HG03139 (cell line): ENCODE results near the gene NDUFB8.
"Not testable (repeated sequence)": the region's sequence is repeated elsewhere in the genome, so short reads cannot be mapped to it uniquely, and the experiment has no call there.

Experiments used
- ATAC-seq: cut with Tn5 transposase; IDR thresholded peaks from one replicate; pipeline ENCODE4 v1.9.1; 2021; ENCODE audit not compliant: unreplicated experiment

The NDUFB8 gene

GRCh38 chr10:100529475-100530298, at the start of gene NDUFB8:
NDUFB8 (minus strand) TSS chr10:100529871; CDS start chr10:100529851, 20 bp downstream.
- ATAC-seq = no peak

- no peak for ATAC-seq
These were observed 46.6 kb upstream of the NDUFB8 start for GRCh38 chr10:100576282-100576635.

GRCh38 chr10:100575585-100576281, 46.1 kb upstream of the NDUFB8 start:
- ATAC-seq = no peak

GRCh38 chr10:100575146-100575545, 45.5 kb upstream of the NDUFB8 start:
- not testable (repeated sequence) for ATAC-seq

GRCh38 chr10:100571084-100571856, 41.6 kb upstream of the NDUFB8 start:
- no peak for ATAC-seq

- no peak for ATAC-seq
These were observed 40.8 kb upstream of the NDUFB8 start for GRCh38 chr10:100570506-100570905.

GRCh38 chr10:100569687-100570481, 40.2 kb upstream of the NDUFB8 start:
- no peak for ATAC-seq

GRCh38 chr10:100568912-100569311, 39.2 kb upstream of the NDUFB8 start:
- no peak for ATAC-seq

- no peak for ATAC-seq
These were observed 38.2 kb upstream of the NDUFB8 start for GRCh38 chr10:100567826-100568225.

- ATAC-seq = no peak
These were observed 37.6 kb upstream of the NDUFB8 start for GRCh38 chr10:100567249-100567648.

- ATAC-seq = no peak
These were observed 36.9 kb upstream of the NDUFB8 start for GRCh38 chr10:100566561-100566960.

- no peak for ATAC-seq
These were observed 35.7 kb upstream of the NDUFB8 start for GRCh38 chr10:100565206-100565985.

GRCh38 chr10:100562008-100562672, 32.5 kb upstream of the NDUFB8 start:
- no peak for ATAC-seq

- ATAC-seq = no peak
These were observed 31.3 kb upstream of the NDUFB8 start for GRCh38 chr10:100561005-100561404.

GRCh38 chr10:100560248-100560647, 30.6 kb upstream of the NDUFB8 start:
- no peak for ATAC-seq

- no peak for ATAC-seq
These were observed 25.2 kb upstream of the NDUFB8 start for GRCh38 chr10:100554902-100555301.

- ATAC-seq = no peak
These were observed 24.3 kb upstream of the NDUFB8 start for GRCh38 chr10:100553929-100554328.

- no peak for ATAC-seq
These were observed 22.1 kb upstream of the NDUFB8 start for GRCh38 chr10:100551738-100552137.

- ATAC-seq = no peak
These were observed 21.5 kb upstream of the NDUFB8 start for GRCh38 chr10:100551196-100551595.
